Measurements from ENCODE around the gene HPD.
"Not testable (repeated sequence)": the region's sequence is repeated elsewhere in the genome, so short reads cannot be mapped to it uniquely, and the experiment has no call there.

HPD gene

GRCh38 chr12:121861636-121862254 is 3.1 kb upstream of the HPD start:
- no peaks in the 10 kb centered on the region for H3K79me2 ChIP-seq (ENCODE audit: low read length)
- no peaks in the 10 kb centered on the region for H4K20me1 ChIP-seq (ENCODE audit: insufficient read depth, low read length)
- H2AFZ ChIP-seq (ENCODE audit: low read length): no peak overlapping the region
- H3K9me2 ChIP-seq (replicated peaks; ENCODE audit: insufficient read depth, low read length): no peaks in the 10 kb centered on the region
- 0 out of 2 replicates have a peak overlapping the region, but pooled peaks have one; percentile 18 for H3K4me2 ChIP-seq (ENCODE audit: low read depth, low read length)
- TF ChIP-seq CTCF (IDR thresholded peaks at IDR 0.05; ENCODE audit: low read length) (no peak), EZH2phosphoT487 (IDR thresholded peaks at IDR 0.05; ENCODE audit: low read length) (no peak), EZH2 (optimal IDR thresholded peaks at IDR 0.05; ENCODE audit: low read depth, low read length) (no peak)
- H3K9ac ChIP-seq (ENCODE audit: low read length): no peak overlapping the region
- DNase-seq: peak; percentile 6
- no peaks in the 10 kb centered on the region for H3K4me1 ChIP-seq (ENCODE audit: low read length)
- H3K36me3 ChIP-seq (replicated peaks; ENCODE audit: insufficient read depth, low read length): no peaks in the 10 kb centered on the region
- H3F3A ChIP-seq (ENCODE audit: insufficient read depth, low read length): no peaks in the 10 kb centered on the region
- H3K4me3 ChIP-seq (ENCODE audit: low read length): no peak overlapping the region
- no peaks in the 10 kb centered on the region for H3K9me3 ChIP-seq (replicated peaks; ENCODE audit: insufficient read depth, low read length)
- no peaks in the 10 kb centered on the region for H3K27me3 ChIP-seq (replicated peaks; ENCODE audit: insufficient read depth, low read length)
- H3K27ac ChIP-seq (ENCODE audit: low read length): no peak overlapping the region

- H3F3A ChIP-seq (ENCODE audit: insufficient read depth, low read length); H3K9me3 ChIP-seq (replicated peaks; ENCODE audit: insufficient read depth, low read length); H3K27ac ChIP-seq (ENCODE audit: low read length); H2AFZ ChIP-seq (ENCODE audit: low read length); H3K27me3 ChIP-seq (replicated peaks; ENCODE audit: insufficient read depth, low read length); H4K20me1 ChIP-seq (ENCODE audit: insufficient read depth, low read length); H3K4me3 ChIP-seq (ENCODE audit: low read length); H3K79me2 ChIP-seq (ENCODE audit: low read length); DNase-seq; H3K4me1 ChIP-seq (ENCODE audit: low read length); H3K4me2 ChIP-seq (ENCODE audit: low read depth, low read length); H3K9ac ChIP-seq (ENCODE audit: low read length); H3K36me3 ChIP-seq (replicated peaks; ENCODE audit: insufficient read depth, low read length); H3K9me2 ChIP-seq (replicated peaks; ENCODE audit: insufficient read depth, low read length): not testable (repeated sequence)
Measured at GRCh38 chr12:121860699-121861098, 2.0 kb upstream of the HPD start.

- H3K79me2 ChIP-seq (ENCODE audit: low read length): no peaks in the 10 kb centered on the region
- H3K27ac ChIP-seq (ENCODE audit: low read length): no peak overlapping the region
- no peaks in the 10 kb centered on the region for H3K36me3 ChIP-seq (replicated peaks; ENCODE audit: insufficient read depth, low read length)
- H4K20me1 ChIP-seq (ENCODE audit: insufficient read depth, low read length): no peaks in the 10 kb centered on the region
- no peak for DNase-seq
- no peak overlapping the region for H3K4me3 ChIP-seq (ENCODE audit: low read length)
- H3K9me3 ChIP-seq (replicated peaks; ENCODE audit: insufficient read depth, low read length): no peaks in the 10 kb centered on the region
- no peaks in the 10 kb centered on the region for H3K9me2 ChIP-seq (replicated peaks; ENCODE audit: insufficient read depth, low read length)
- H3K9ac ChIP-seq (ENCODE audit: low read length): no peak overlapping the region
- TF ChIP-seq EZH2phosphoT487 (IDR thresholded peaks at IDR 0.05; ENCODE audit: low read length): no peak
- no peak for TF ChIP-seq EZH2 (optimal IDR thresholded peaks at IDR 0.05; ENCODE audit: low read depth, low read length)
- TF ChIP-seq CTCF (IDR thresholded peaks at IDR 0.05; ENCODE audit: low read length): no peak
- H3K4me2 ChIP-seq (ENCODE audit: low read depth, low read length): no peak overlapping the region
- H2AFZ ChIP-seq (ENCODE audit: low read length): no peak overlapping the region
- H3F3A ChIP-seq (ENCODE audit: insufficient read depth, low read length): no peaks in the 10 kb centered on the region
- H3K4me1 ChIP-seq (ENCODE audit: low read length): no peaks in the 10 kb centered on the region
- H3K27me3 ChIP-seq (replicated peaks; ENCODE audit: insufficient read depth, low read length): no peaks in the 10 kb centered on the region
Measured at GRCh38 chr12:121860257-121860656, 1.6 kb upstream of the HPD start.

GRCh38 chr12:121858318-121858661 is 369 bp downstream of the HPD start:
- Histone ChIP-seq H3K36me3 (replicated peaks; ENCODE audit: insufficient read depth, low read length) (no peaks in the 10 kb centered on the region), H3K9ac (ENCODE audit: low read length) (no peak overlapping the region), H3K27ac (ENCODE audit: low read length) (no peak overlapping the region), H3K9me2 (replicated peaks; ENCODE audit: insufficient read depth, low read length) (no peaks in the 10 kb centered on the region), H3K9me3 (replicated peaks; ENCODE audit: insufficient read depth, low read length) (no peaks in the 10 kb centered on the region), H3K27me3 (replicated peaks; ENCODE audit: insufficient read depth, low read length) (no peaks in the 10 kb centered on the region), H2AFZ (ENCODE audit: low read length) (no peak overlapping the region), H3K4me2 (ENCODE audit: low read depth, low read length) (no peak overlapping the region), H3K4me1 (ENCODE audit: low read length) (no peaks in the 10 kb centered on the region), H3K79me2 (ENCODE audit: low read length) (no peaks in the 10 kb centered on the region), H3F3A (ENCODE audit: insufficient read depth, low read length) (no peaks in the 10 kb centered on the region), H4K20me1 (ENCODE audit: insufficient read depth, low read length) (no peaks in the 10 kb centered on the region), H3K4me3 (ENCODE audit: low read length) (no peak overlapping the region)
- DNase-seq: no peak
- TF ChIP-seq CTCF (IDR thresholded peaks at IDR 0.05; ENCODE audit: low read length): no peak
- TF ChIP-seq EZH2phosphoT487 (IDR thresholded peaks at IDR 0.05; ENCODE audit: low read length): no peak
- no peak for TF ChIP-seq EZH2 (optimal IDR thresholded peaks at IDR 0.05; ENCODE audit: low read depth, low read length)
